HG02970 (cell line): ENCODE measurements around the gene COPZ2.
"Not testable (repeated sequence)": the region's sequence is repeated elsewhere in the genome, so short reads cannot be mapped to it uniquely, and the experiment has no call there.

Source experiments
- ATAC-seq: cut with Tn5 transposase; IDR thresholded peaks from one replicate; pipeline ENCODE4 v1.9.1; 2021; ENCODE audit warnings: mild to moderate bottlenecking, moderate library complexity, moderate number of reproducible peaks; ENCODE audit not compliant: unreplicated experiment, low FRiP score

The COPZ2 gene

GRCh38 chr17:48034734-48035133 is 2.9 kb downstream of the COPZ2 start:
- ATAC-seq, result not testable (repeated sequence)

GRCh38 chr17:48031966-48032365 is 5.6 kb downstream of the COPZ2 start:
- ATAC-seq, result no peak

GRCh38 chr17:48030531-48030930 is 7.1 kb downstream of the COPZ2 start:
- no peak for ATAC-seq

GRCh38 chr17:48028736-48029135 is 8.9 kb downstream of the COPZ2 start:
- no peak for ATAC-seq

GRCh38 chr17:48027322-48027981 is 10.1 kb downstream of the COPZ2 start:
- no peak for ATAC-seq

GRCh38 chr17:48026502-48027321 is 10.9 kb downstream of the COPZ2 start:
- ATAC-seq, result no peak

- no peak for ATAC-seq
Measured at GRCh38 chr17:48025904-48026501, 11.6 kb downstream of the COPZ2 start.

- ATAC-seq, result peak; percentile 90
Measured at GRCh38 chr17:48025040-48025903, 12.3 kb downstream of the COPZ2 start.

GRCh38 chr17:48024149-48025039 is 13.2 kb downstream of the COPZ2 start:
- no peak for ATAC-seq

- ATAC-seq, result no peak
Measured at GRCh38 chr17:48023400-48024148, 14.0 kb downstream of the COPZ2 start.

GRCh38 chr17:48022901-48023300 is 14.7 kb downstream of the COPZ2 start:
- ATAC-seq, result no peak

GRCh38 chr17:48021934-48022333 is 15.7 kb downstream of the COPZ2 start:
- no peak for ATAC-seq

GRCh38 chr17:48017817-48018158 is 19.8 kb downstream of the COPZ2 start:
- ATAC-seq, result not testable (repeated sequence)

GRCh38 chr17:48016112-48016511 is 21.5 kb downstream of the COPZ2 start:
- ATAC-seq, result no peak

GRCh38 chr17:48014595-48015111 is 22.9 kb downstream of the COPZ2 start:
- ATAC-seq, result no peak

GRCh38 chr17:48013876-48014594 is 23.6 kb downstream of the COPZ2 start:
- ATAC-seq, result no peak

- ATAC-seq, result no peak
Measured at GRCh38 chr17:48012654-48013053, 24.9 kb downstream of the COPZ2 start.

- no peak for ATAC-seq
Measured at GRCh38 chr17:48012151-48012520, 25.5 kb downstream of the COPZ2 start.
